Tibial nerve (tissue), 4 donors: ENCODE measurements around the gene XIRP2.

Experiments
- CTCF ChIP-seq, 5 experiments: fragments of 200-600 bp in 3 of 5; fragments of 450-650 bp in 2 of 5; sonication (generic) in 3 of 5; IDR thresholded peaks; one replicate each; pipeline ENCODE4 v1.5.1; 2016 to 2019; ENCODE audit warnings: antibody characterized with exemption in 5 of 5, mild to moderate bottlenecking in 3 of 5, moderate library complexity in 2 of 5
- EP300 ChIP-seq, 2 donors: sonication (generic); formaldehyde crosslinking; IDR thresholded peaks; one replicate each; pipeline ENCODE4 v1.6.1; 2017; ENCODE audit warnings: antibody characterized with exemption in 2 of 2, mild to moderate bottlenecking in 1 of 2
- POLR2A ChIP-seq, 2 donors: fragments of 450-650 bp; IDR thresholded peaks; one replicate each; pipeline ENCODE4 v1.6.1; 2017; ENCODE audit warnings: antibody characterized with exemption in 2 of 2, mild to moderate bottlenecking in 2 of 2, moderate library complexity in 2 of 2

GRCh38 chr2:167181134-167181533 lies 292.9 kb downstream of the XIRP2 start:
- no peak for TF ChIP-seq CTCF (IDR thresholded peaks at IDR 0.05)
- TF ChIP-seq EP300 (IDR thresholded peaks at IDR 0.05) = no peak
- no peak for TF ChIP-seq POLR2A (IDR thresholded peaks at IDR 0.05)
